ENCODE results near the gene DGAT2.

DGAT2 gene

GRCh38 chr11:75768112-75768908, at the start of gene DGAT2:
Gene DGAT2 (plus strand): TSS chr11:75768778. CDS start chr11:75768992, 214 bp downstream.
- DNase-seq (ENCODE audit: low read depth), result peak; percentile 92
- peak; percentile 67 for TF ChIP-seq CTCF (IDR thresholded peaks at IDR 0.05; ENCODE audit: low read depth, low read length)
- peak; percentile 44 for TF ChIP-seq POLR2A (IDR thresholded peaks at IDR 0.05; ENCODE audit: extremely low read depth, insufficient read length)
- peak; percentile 97 for TF ChIP-seq MAX (IDR thresholded peaks at IDR 0.05; ENCODE audit: low read depth, low read length)
- peak; percentile 97 for TF ChIP-seq MYC (IDR thresholded peaks at IDR 0.05; ENCODE audit: low read depth, low read length)

GRCh38 chr11:75719340-75720239, 49.0 kb upstream of the DGAT2 start:
- no peak for DNase-seq (ENCODE audit: low read depth)
- no peak for TF ChIP-seq MAX (IDR thresholded peaks at IDR 0.05; ENCODE audit: low read depth, low read length)
- TF ChIP-seq CTCF (IDR thresholded peaks at IDR 0.05; ENCODE audit: low read depth, low read length), result no peak
- TF ChIP-seq MYC (IDR thresholded peaks at IDR 0.05; ENCODE audit: low read depth, low read length), result no peak
- no peak overlapping the region for H3K4me3 ChIP-seq (ENCODE audit: low read depth, low read length)

More at GRCh38 chr11:75768112-75768908, at the start of gene DGAT2:
- H3K4me3 ChIP-seq (ENCODE audit: low read depth, low read length), result peak within 1 kb of the TSS; percentile 46

- no peak for DNase-seq (ENCODE audit: low read depth)
- TF ChIP-seq CTCF (IDR thresholded peaks at IDR 0.05; ENCODE audit: low read depth, low read length), result no peak
- no peak for TF ChIP-seq MYC (IDR thresholded peaks at IDR 0.05; ENCODE audit: low read depth, low read length)
- no peak for TF ChIP-seq MAX (IDR thresholded peaks at IDR 0.05; ENCODE audit: low read depth, low read length)
- no peak for TF ChIP-seq POLR2A (IDR thresholded peaks at IDR 0.05; ENCODE audit: extremely low read depth, insufficient read length)
Measured at GRCh38 chr11:75720639-75721038, 47.9 kb upstream of the DGAT2 start.

GRCh38 chr11:75721852-75722668, 46.5 kb upstream of the DGAT2 start:
- no peak overlapping the region for H3K4me3 ChIP-seq (ENCODE audit: low read depth, low read length)
- TF ChIP-seq POLR2A (IDR thresholded peaks at IDR 0.05; ENCODE audit: extremely low read depth, insufficient read length), result no peak
- TF ChIP-seq CTCF (IDR thresholded peaks at IDR 0.05; ENCODE audit: low read depth, low read length), result no peak
- TF ChIP-seq MYC (IDR thresholded peaks at IDR 0.05; ENCODE audit: low read depth, low read length), result no peak
- no peak for TF ChIP-seq MAX (IDR thresholded peaks at IDR 0.05; ENCODE audit: low read depth, low read length)
- DNase-seq (ENCODE audit: low read depth), result no peak

More at GRCh38 chr11:75720639-75721038, 47.9 kb upstream of the DGAT2 start:
- no peak overlapping the region for H3K4me3 ChIP-seq (ENCODE audit: low read depth, low read length)

GRCh38 chr11:75722669-75723042, 45.9 kb upstream of the DGAT2 start:
- TF ChIP-seq MYC (IDR thresholded peaks at IDR 0.05; ENCODE audit: low read depth, low read length), result no peak
- no peak for TF ChIP-seq POLR2A (IDR thresholded peaks at IDR 0.05; ENCODE audit: extremely low read depth, insufficient read length)
- no peak for TF ChIP-seq CTCF (IDR thresholded peaks at IDR 0.05; ENCODE audit: low read depth, low read length)
- no peak for TF ChIP-seq MAX (IDR thresholded peaks at IDR 0.05; ENCODE audit: low read depth, low read length)
- no peak for DNase-seq (ENCODE audit: low read depth)
- no peak overlapping the region for H3K4me3 ChIP-seq (ENCODE audit: low read depth, low read length)
